ENCODE data around the gene MIOS. TPM values are rescaled to one million over a fixed set of nuclear protein-coding genes. Genes with fewer than 3 reads are reported as not detected.

MIOS gene
- total RNA-seq, 1 experiment from 2014 or later = 41.3 TPM

DNA sequence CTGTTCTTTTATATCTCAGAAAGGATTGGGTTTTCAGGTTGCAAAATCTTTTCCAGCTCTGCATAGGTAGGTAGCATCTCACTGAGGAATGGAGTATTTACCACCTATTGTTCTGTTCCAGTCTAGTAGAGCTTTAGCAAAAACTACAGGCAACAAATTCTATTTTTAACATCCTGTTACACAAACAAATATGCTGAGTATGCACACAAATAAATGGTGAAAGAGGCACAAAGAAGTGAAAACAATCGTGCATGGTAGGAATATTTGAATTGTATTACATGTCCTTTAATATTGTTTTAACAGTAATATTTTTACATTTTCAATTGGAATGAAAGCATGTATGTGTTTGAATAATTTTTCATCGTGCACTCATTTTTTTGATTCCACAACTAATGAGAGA is 14.5 kb upstream of the MIOS start:
- Mint-ChIP-seq H3K27me3 (ENCODE audit: low read depth) (no peaks in the 10 kb centered on the region), H3K9me3 (no peaks in the 10 kb centered on the region), H3K27ac (no peak overlapping the region), H3K4me1 (no peaks in the 10 kb centered on the region), H3K4me3 (no peak overlapping the region), H3K36me3 (no peaks in the 10 kb centered on the region)
- CTCF ChIA-PET = no interaction called here
- ATAC-seq (no peak), DNase-seq (ENCODE audit: low spot score) (no peak)
- POLR2A ChIA-PET = no interaction called here
- no peak for TF ChIP-seq ZNF263 (CRISPR knock-in tag; IDR thresholded peaks at IDR 0.05; ENCODE audit: low read depth)
- no peak for TF ChIP-seq IRF2 (CRISPR knock-in tag; IDR thresholded peaks at IDR 0.05; ENCODE audit: borderline replicate concordance, low read depth)

DNA sequence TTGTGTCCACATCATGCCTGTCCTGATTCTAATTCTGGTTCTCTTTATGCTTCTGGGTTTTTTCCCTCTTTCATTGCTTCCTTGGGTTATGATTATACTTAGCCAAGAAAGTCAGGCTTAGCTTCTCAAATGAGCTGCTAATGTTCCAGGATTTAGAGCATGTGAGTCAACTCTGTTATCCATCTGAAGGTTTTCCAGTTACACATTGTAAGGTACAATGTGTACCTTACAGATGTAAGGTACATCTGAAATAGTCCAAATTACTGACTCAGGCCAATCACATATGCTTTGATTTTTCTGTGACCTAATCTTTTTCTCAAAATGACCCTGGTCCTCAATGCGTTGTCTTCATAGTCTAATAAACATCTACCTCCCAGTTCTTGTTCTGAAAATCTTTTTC is 13.3 kb upstream of the MIOS start:
- TF ChIP-seq GTF2I (CRISPR knock-in tag; conservative IDR thresholded peaks at IDR 0.05) (no peak), EMX1 (CRISPR knock-in tag; IDR thresholded peaks at IDR 0.05) (no peak), ATF1 (CRISPR knock-in tag; IDR thresholded peaks at IDR 0.05) (no peak), NR2C2 (CRISPR knock-in tag; IDR thresholded peaks at IDR 0.05) (no peak), TCF7 (CRISPR knock-in tag; IDR thresholded peaks at IDR 0.05; ENCODE audit: low read depth) (no peak), SMAD4 (CRISPR knock-in tag; IDR thresholded peaks at IDR 0.05) (no peak), FOXJ3 (CRISPR knock-in tag; IDR thresholded peaks at IDR 0.05; ENCODE audit: borderline replicate concordance) (no peak), NR3C1 (CRISPR knock-in tag; conservative IDR thresholded peaks at IDR 0.05; ENCODE audit: low read depth) (no peak)
- TF ChIP-seq, protein P1, sequence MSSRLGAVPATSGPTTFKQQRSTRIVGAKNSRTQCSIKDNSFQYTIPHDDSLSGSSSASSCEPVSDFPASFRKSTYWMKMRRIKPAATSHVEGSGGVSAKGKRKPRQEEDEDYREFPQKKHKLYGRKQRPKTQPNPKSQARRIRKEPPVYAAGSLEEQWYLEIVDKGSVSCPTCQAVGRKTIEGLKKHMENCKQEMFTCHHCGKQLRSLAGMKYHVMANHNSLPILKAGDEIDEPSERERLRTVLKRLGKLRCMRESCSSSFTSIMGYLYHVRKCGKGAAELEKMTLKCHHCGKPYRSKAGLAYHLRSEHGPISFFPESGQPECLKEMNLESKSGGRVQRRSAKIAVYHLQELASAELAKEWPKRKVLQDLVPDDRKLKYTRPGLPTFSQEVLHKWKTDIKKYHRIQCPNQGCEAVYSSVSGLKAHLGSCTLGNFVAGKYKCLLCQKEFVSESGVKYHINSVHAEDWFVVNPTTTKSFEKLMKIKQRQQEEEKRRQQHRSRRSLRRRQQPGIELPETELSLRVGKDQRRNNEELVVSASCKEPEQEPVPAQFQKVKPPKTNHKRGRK (CRISPR knock-in tag; IDR thresholded peaks at IDR 0.05; ENCODE audit: borderline replicate concordance) = no peak
- TF ChIP-seq, protein P2, sequence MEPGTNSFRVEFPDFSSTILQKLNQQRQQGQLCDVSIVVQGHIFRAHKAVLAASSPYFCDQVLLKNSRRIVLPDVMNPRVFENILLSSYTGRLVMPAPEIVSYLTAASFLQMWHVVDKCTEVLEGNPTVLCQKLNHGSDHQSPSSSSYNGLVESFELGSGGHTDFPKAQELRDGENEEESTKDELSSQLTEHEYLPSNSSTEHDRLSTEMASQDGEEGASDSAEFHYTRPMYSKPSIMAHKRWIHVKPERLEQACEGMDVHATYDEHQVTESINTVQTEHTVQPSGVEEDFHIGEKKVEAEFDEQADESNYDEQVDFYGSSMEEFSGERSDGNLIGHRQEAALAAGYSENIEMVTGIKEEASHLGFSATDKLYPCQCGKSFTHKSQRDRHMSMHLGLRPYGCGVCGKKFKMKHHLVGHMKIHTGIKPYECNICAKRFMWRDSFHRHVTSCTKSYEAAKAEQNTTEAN (CRISPR knock-in tag; IDR thresholded peaks at IDR 0.05) = no peak
- TF ChIP-seq, protein P3, sequence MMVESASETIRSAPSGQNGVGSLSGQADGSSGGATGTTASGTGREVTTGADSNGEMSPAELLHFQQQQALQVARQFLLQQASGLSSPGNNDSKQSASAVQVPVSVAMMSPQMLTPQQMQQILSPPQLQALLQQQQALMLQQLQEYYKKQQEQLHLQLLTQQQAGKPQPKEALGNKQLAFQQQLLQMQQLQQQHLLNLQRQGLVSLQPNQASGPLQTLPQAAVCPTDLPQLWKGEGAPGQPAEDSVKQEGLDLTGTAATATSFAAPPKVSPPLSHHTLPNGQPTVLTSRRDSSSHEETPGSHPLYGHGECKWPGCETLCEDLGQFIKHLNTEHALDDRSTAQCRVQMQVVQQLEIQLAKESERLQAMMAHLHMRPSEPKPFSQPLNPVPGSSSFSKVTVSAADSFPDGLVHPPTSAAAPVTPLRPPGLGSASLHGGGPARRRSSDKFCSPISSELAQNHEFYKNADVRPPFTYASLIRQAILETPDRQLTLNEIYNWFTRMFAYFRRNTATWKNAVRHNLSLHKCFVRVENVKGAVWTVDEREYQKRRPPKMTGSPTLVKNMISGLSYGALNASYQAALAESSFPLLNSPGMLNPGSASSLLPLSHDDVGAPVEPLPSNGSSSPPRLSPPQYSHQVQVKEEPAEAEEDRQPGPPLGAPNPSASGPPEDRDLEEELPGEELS (CRISPR knock-in tag; IDR thresholded peaks at IDR 0.05) = no peak
- TF ChIP-seq, protein P4, sequence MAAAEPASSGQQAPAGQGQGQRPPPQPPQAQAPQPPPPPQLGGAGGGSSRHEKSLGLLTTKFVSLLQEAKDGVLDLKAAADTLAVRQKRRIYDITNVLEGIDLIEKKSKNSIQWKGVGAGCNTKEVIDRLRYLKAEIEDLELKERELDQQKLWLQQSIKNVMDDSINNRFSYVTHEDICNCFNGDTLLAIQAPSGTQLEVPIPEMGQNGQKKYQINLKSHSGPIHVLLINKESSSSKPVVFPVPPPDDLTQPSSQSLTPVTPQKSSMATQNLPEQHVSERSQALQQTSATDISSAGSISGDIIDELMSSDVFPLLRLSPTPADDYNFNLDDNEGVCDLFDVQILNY (CRISPR knock-in tag; IDR thresholded peaks at IDR 0.05) = no peak
- TF ChIP-seq, protein P5, sequence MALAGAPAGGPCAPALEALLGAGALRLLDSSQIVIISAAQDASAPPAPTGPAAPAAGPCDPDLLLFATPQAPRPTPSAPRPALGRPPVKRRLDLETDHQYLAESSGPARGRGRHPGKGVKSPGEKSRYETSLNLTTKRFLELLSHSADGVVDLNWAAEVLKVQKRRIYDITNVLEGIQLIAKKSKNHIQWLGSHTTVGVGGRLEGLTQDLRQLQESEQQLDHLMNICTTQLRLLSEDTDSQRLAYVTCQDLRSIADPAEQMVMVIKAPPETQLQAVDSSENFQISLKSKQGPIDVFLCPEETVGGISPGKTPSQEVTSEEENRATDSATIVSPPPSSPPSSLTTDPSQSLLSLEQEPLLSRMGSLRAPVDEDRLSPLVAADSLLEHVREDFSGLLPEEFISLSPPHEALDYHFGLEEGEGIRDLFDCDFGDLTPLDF (CRISPR knock-in tag; IDR thresholded peaks at IDR 0.05) = no peak
- TF ChIP-seq, protein P6, sequence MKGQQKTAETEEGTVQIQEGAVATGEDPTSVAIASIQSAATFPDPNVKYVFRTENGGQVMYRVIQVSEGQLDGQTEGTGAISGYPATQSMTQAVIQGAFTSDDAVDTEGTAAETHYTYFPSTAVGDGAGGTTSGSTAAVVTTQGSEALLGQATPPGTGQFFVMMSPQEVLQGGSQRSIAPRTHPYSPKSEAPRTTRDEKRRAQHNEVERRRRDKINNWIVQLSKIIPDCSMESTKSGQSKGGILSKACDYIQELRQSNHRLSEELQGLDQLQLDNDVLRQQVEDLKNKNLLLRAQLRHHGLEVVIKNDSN (CRISPR knock-in tag; IDR thresholded peaks at IDR 0.05) = no peak
- ATAC-seq = no peak
- ChIA-PET POLR2A (no interaction called here), CTCF (no interaction called here)
- Mint-ChIP-seq H3K36me3 (peaks cover 8% of the 10 kb centered on the region), H3K27me3 (ENCODE audit: low read depth) (no peaks in the 10 kb centered on the region), H3K27ac (no peak overlapping the region), H3K4me1 (no peaks in the 10 kb centered on the region), H3K9me3 (peaks cover 10% of the 10 kb centered on the region), H3K4me3 (no peak overlapping the region)
- no peak for DNase-seq (ENCODE audit: low spot score)

Measured in WTC11 (cell line).